Neural progenitor cell (in vitro differentiated cells): Measurements from ENCODE around the gene WDR20.

Experiments used
- EZH2 ChIP-seq: fragments of 200-600 bp; sonication (generic); IDR thresholded peaks from 2 replicates; pipeline ENCODE4 v1.6.1; 2017; ENCODE audit warnings: antibody characterized with exemption, mild to moderate bottlenecking, moderate library complexity
- EZH2phosphoT487 ChIP-seq: fragments of 200-600 bp; sonication (generic); IDR thresholded peaks from 2 replicates; pipeline ENCODE4 v1.6.1; 2017; ENCODE audit warnings: antibody characterized with exemption
- TF ChIP-seq, protein P1 (sequence below): fragments of 200-600 bp; sonication (generic); IDR thresholded peaks from 2 replicates; pipeline ENCODE4 v1.5.1; 2017; ENCODE audit warnings: antibody characterized with exemption, mild to moderate bottlenecking

DNA sequence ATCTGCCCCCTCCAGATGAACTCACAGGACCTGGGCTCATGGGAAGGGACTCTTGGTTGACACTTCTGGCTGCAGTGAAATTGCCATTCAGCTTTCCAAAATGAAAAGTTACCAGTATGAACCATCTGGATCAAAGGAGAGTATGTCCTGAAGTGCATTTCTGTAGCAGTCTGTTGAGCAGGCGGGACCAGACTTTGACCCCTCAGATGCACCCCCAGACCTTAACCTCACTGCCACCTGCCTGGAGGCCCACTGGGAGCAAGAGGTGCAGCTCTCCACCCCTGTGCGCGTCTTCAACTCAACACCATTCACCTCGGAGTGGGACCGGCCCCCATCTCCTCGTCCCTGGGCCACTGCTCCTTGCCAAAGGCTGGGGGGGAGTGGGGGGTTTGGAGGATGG, 110.3 kb downstream of the WDR20 start:
- TF ChIP-seq, protein P1, sequence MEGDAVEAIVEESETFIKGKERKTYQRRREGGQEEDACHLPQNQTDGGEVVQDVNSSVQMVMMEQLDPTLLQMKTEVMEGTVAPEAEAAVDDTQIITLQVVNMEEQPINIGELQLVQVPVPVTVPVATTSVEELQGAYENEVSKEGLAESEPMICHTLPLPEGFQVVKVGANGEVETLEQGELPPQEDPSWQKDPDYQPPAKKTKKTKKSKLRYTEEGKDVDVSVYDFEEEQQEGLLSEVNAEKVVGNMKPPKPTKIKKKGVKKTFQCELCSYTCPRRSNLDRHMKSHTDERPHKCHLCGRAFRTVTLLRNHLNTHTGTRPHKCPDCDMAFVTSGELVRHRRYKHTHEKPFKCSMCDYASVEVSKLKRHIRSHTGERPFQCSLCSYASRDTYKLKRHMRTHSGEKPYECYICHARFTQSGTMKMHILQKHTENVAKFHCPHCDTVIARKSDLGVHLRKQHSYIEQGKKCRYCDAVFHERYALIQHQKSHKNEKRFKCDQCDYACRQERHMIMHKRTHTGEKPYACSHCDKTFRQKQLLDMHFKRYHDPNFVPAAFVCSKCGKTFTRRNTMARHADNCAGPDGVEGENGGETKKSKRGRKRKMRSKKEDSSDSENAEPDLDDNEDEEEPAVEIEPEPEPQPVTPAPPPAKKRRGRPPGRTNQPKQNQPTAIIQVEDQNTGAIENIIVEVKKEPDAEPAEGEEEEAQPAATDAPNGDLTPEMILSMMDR: no peak
- TF ChIP-seq EZH2phosphoT487 (no peak), EZH2 (no peak)
